HepG2 (cell line): ENCODE data around the gene OR7G3. TPM values are rescaled to one million over a fixed set of nuclear protein-coding genes. Genes with fewer than 3 reads are reported as not detected.

ENCODE experiments used
- ATAC-seq: fragments of 200-7000 bp; cut with Tn5 transposase; 3 replicates; pipeline ENCODE4 v1.9.1; 2020; ENCODE audit warnings: mild to moderate bottlenecking, moderate library complexity
- BruUV-seq: library from RNA; stranded (reverse); fragments of 400-500 nt; replicated peaks from 2 replicates; lab custom pipeline; 2021; lab: Mats Ljungman, UMichigan
- CTCF ChIA-PET: fragments of 300-600 bp; formaldehyde crosslinking; extraction: SDS; loops from one replicate; lab custom pipeline; 2021; ENCODE audit warnings: low total read pairs, inconsistent platforms, low intra/inter-chr PET ratio; lab: Yijun Ruan, JAX
- POLR2A ChIA-PET: fragments of 350-600 bp; sonication (Branson Sonifier 250); formaldehyde crosslinking; loops from one replicate; lab custom pipeline; 2020; ENCODE audit warnings: antibody characterized with exemption, inconsistent platforms; lab: Yijun Ruan, JAX
- DNase-seq: peaks from one replicate; pipeline ENCODE4 v3.0.0-alpha.2; 2015; ENCODE audit warnings: low spot score
- FAIRE-seq: peaks from 3 replicates; lab custom pipeline; 2011; peaks lifted over from hg19 to GRCh38; lab: Jason Lieb, UNC
- H2AFZ ChIP-seq: one replicate; pipeline ENCODE4 v1.6.1; 2011; ENCODE audit warnings: low read length, inconsistent platforms
- H3K27ac ChIP-seq: fragments of 300-600 bp; 3 replicates; pipeline ENCODE4 v1.8.0; 2011; ENCODE audit warnings: mixed run types, mild to moderate bottlenecking, mixed read lengths, low read length, inconsistent platforms; ENCODE audit not compliant: insufficient read depth; ENCODE audit errors: extremely low read length
- H3K27me3 ChIP-seq, 2 experiments: fragments of 200-600 bp in 1 of 2; 2 replicates in 1 of 2; 3 replicates in 1 of 2; pipeline versions ENCODE4 v1.6.0 to v1.8.0; 2011; ENCODE audit warnings: low read length in 2 of 2, mild to moderate bottlenecking in 2 of 2, moderate library complexity in 2 of 2, inconsistent platforms in 1 of 2; ENCODE audit not compliant: insufficient read depth in 2 of 2, control insufficient read depth in 1 of 2
- H3K36me3 ChIP-seq, 2 experiments: fragments of 200-600 bp in 1 of 2; replicated peaks in 1 of 2; 2 replicates in 1 of 2; 3 replicates in 1 of 2; pipeline versions ENCODE4 v1.5.1 to v1.8.0; 2011; ENCODE audit warnings: low read length in 2 of 2, inconsistent platforms in 1 of 2; ENCODE audit not compliant: insufficient read depth in 2 of 2, control insufficient read depth in 1 of 2
- H3K4me1 ChIP-seq: 2 replicates; pipeline ENCODE4 v1.5.1; 2012; ENCODE audit warnings: low read length, inconsistent platforms; ENCODE audit not compliant: insufficient read depth
- H3K4me2 ChIP-seq: 2 replicates; pipeline ENCODE4 v1.6.0; 2011; ENCODE audit warnings: low read depth, low read length, inconsistent platforms
- H3K4me3 ChIP-seq, 3 experiments: fragments of 200-600 bp in 1 of 3; sonication (generic), shearing (Covaris generic) in 1 of 3; replicated peaks in 1 of 3; 2 replicates each; pipeline ENCODE4 v1.5.1; 2011 to 2016; ENCODE audit warnings: low read length in 3 of 3, inconsistent platforms in 2 of 3, low read depth in 2 of 3, mild to moderate bottlenecking in 2 of 3, control low read depth in 1 of 3, mixed read lengths in 1 of 3; ENCODE audit not compliant: insufficient read depth in 1 of 3
- H3K79me2 ChIP-seq: one replicate; pipeline ENCODE4 v1.6.1; 2011; ENCODE audit warnings: low read length, inconsistent platforms; ENCODE audit not compliant: insufficient read depth
- H3K9ac ChIP-seq: 2 replicates; pipeline ENCODE4 v1.6.0; 2011; ENCODE audit warnings: mild to moderate bottlenecking, low read depth, low read length, inconsistent platforms; ENCODE audit not compliant: insufficient read depth
- H3K9me3 ChIP-seq: 2 replicates; pipeline ENCODE4 v1.5.1; 2012; ENCODE audit warnings: mild to moderate bottlenecking, low read length
- H4K20me1 ChIP-seq: 2 replicates; pipeline ENCODE4 v1.6.0; 2011; ENCODE audit warnings: inconsistent platforms, mild to moderate bottlenecking, low read length, moderate library complexity; ENCODE audit not compliant: insufficient read depth
- AFF4 ChIP-seq: sonication (generic); formaldehyde crosslinking; IDR thresholded peaks from 2 replicates; pipeline ENCODE4 v1.4.0; 2020; ENCODE audit warnings: missing genetic modification reagents
- E2F1 ChIP-seq: sonication (generic); formaldehyde crosslinking; IDR thresholded peaks from 2 replicates; pipeline ENCODE4 v1.5.0; 2020; ENCODE audit warnings: missing genetic modification reagents
- E2F2 ChIP-seq: sonication (generic); formaldehyde crosslinking; IDR thresholded peaks from 2 replicates; pipeline ENCODE4 v1.4.0; 2020; ENCODE audit warnings: missing genetic modification reagents, borderline replicate concordance
- ISX ChIP-seq: sonication (generic); formaldehyde crosslinking; conservative IDR thresholded peaks from 2 replicates; pipeline ENCODE4 v1.5.0; 2020; ENCODE audit warnings: missing genetic modification reagents
- MATR3 ChIP-seq: sonication (generic); formaldehyde crosslinking; IDR thresholded peaks from 2 replicates; pipeline ENCODE4 v1.4.0; 2020; ENCODE audit warnings: missing genetic modification reagents
- NCOR1 ChIP-seq: fragments of 200-600 bp; sonication (generic); IDR thresholded peaks from 2 replicates; pipeline ENCODE4 v1.7.0; 2017; ENCODE audit warnings: antibody characterized with exemption, low read length, borderline replicate concordance
- NFKB2 ChIP-seq: sonication (generic); formaldehyde crosslinking; IDR thresholded peaks from 2 replicates; pipeline ENCODE4 v1.4.0; 2020; ENCODE audit warnings: missing genetic modification reagents, borderline replicate concordance
- ZNF251 ChIP-seq: sonication (generic); formaldehyde crosslinking; IDR thresholded peaks from 2 replicates; pipeline ENCODE4 v1.9.0; 2021; ENCODE audit warnings: mild to moderate bottlenecking, missing genetic modification reagents
- ZNF589 ChIP-seq: sonication (generic); formaldehyde crosslinking; conservative IDR thresholded peaks from 2 replicates; pipeline ENCODE4 v1.8.0; 2022; ENCODE audit warnings: mild to moderate bottlenecking, moderate library complexity, missing genetic modification reagents
- ZNF841 ChIP-seq: sonication (generic); formaldehyde crosslinking; IDR thresholded peaks from 2 replicates; pipeline ENCODE4 v1.8.1; 2023; ENCODE audit warnings: missing genetic modification reagents, borderline replicate concordance
- WGBS: methylation state at CpG from one replicate; pipeline ENCODE4 v1.1.6; 2017; ENCODE audit warnings: low lambda C conversion rate; 5-methylcytosine and 5-hydroxymethylcytosine counted together
- in situ Hi-C: cut with HindIII; loops from 2 replicates; pipeline ENCODE4 v1.10.0; 2017; ENCODE audit warnings: low pct_unique_long_range_greater_than_20kb; ENCODE audit not compliant: extremely low pct_ligation_motif_present
- intact Hi-C: fragments of 100-400 bp; cut with micrococcal nuclease; formaldehyde crosslinking; loops from one replicate; pipeline ENCODE4 v1.10.0; 2022; ENCODE audit not compliant: unreplicated experiment
- polyA plus RNA-seq, 8 experiments: library from polyadenylated mRNA; depleted of rRNA in 3 of 8; stranded (reverse) in 7 of 8; unstranded in 1 of 8; fragments of >200 nt; fragmentation: Illumina TruSeq in 4 of 8; extraction: Trizol in 4 of 8; gene quantifications; 2 replicates each; pipeline versions ENCODE4 v1.2.1 to v1.2.3, GENCODE V29; 2011 to 2016; ENCODE audit warnings: low read depth in 4 of 8, missing spikeins in 1 of 8, mixed read lengths in 1 of 8; ENCODE audit not compliant: insufficient read depth in 1 of 8
- total RNA-seq, 5 experiments: library from RNA; depleted of rRNA; stranded (reverse); fragments of >200 nt; fragmentation: Illumina TruSeq; extraction: Trizol; gene quantifications; 2 replicates each; pipeline ENCODE4 v1.2.3, GENCODE V29; 2016; ENCODE audit warnings: low read depth in 1 of 5

Gene OR7G3
- total and polyA plus RNA-seq, 2 of the 13 experiments (the other 11 are each of a cell fraction or from before 2014, with no cell fraction given), result not detected

- WGBS, result 59% methylated on average over 4 of the region's 6 CpGs
- no peak for TF ChIP-seq E2F1 (CRISPR knock-in tag)
- TF ChIP-seq ZNF251 (CRISPR knock-in tag), result no peak
- no peak for TF ChIP-seq MATR3 (CRISPR knock-in tag)
- no peak for TF ChIP-seq ZNF589 (CRISPR knock-in tag)
- no peak overlapping the region for H2AFZ ChIP-seq
- FAIRE-seq, result no peak
- DNase-seq, result no peak
- H3K27me3 ChIP-seq, result no peaks in the 10 kb centered on the region
- no peaks in the 10 kb centered on the region; a peak in 2 of 5 replicates for H3K36me3 ChIP-seq
- H3K9ac ChIP-seq, result no peak overlapping the region
- no peaks in the 10 kb centered on the region for H3K79me2 ChIP-seq
- ATAC-seq, result no peak
- H3K27ac ChIP-seq, result no peak overlapping the region
- ChIA-PET POLR2A (no interaction called here), CTCF (no interaction called here)
- no peak overlapping the region for H3K4me2 ChIP-seq
- BruUV-seq, result no TSS peak
- H3K4me1 ChIP-seq, result no peaks in the 10 kb centered on the region
- in situ Hi-C loops (no loop called here), intact Hi-C loops (no loop called here)
- no peak overlapping the region for H3K4me3 ChIP-seq
- H4K20me1 ChIP-seq, result no peaks in the 10 kb centered on the region
- no peaks in the 10 kb centered on the region for H3K9me3 ChIP-seq
Measured at GRCh38 chr19:9171393-9171991, 44.7 kb upstream of the OR7G3 start.

- Histone ChIP-seq H2AFZ (no peak overlapping the region), H3K4me2 (no peak overlapping the region), H3K4me3 (no peak overlapping the region), H3K27me3 (no peaks in the 10 kb centered on the region), H4K20me1 (no peaks in the 10 kb centered on the region), H3K79me2 (no peaks in the 10 kb centered on the region), H3K4me1 (no peaks in the 10 kb centered on the region), H3K9ac (no peak overlapping the region), H3K36me3 (peaks cover 8 to 24% of the 10 kb centered on the region in 2 experiments; a peak in 4 of 5 replicates), H3K9me3 (no peaks in the 10 kb centered on the region), H3K27ac (no peak overlapping the region)
- no TSS peak for BruUV-seq
- no peak for ATAC-seq
- in situ Hi-C loops, result no loop called here
- WGBS, result 70% methylated on average over 4 of the region's 4 CpGs
- intact Hi-C loops, result no loop called here
- ChIA-PET POLR2A (no interaction called here), CTCF (no interaction called here)
- no peak for DNase-seq
- no peak for FAIRE-seq
- TF ChIP-seq ISX (CRISPR knock-in tag) (no peak), ZNF841 (no peak), MATR3 (CRISPR knock-in tag) (no peak), E2F2 (CRISPR knock-in tag) (no peak), NFKB2 (no peak), AFF4 (CRISPR knock-in tag) (no peak), NCOR1 (no peak)
Measured at GRCh38 chr19:9166846-9167245, 40.1 kb upstream of the OR7G3 start.
